ENCODE data around the gene MIPOL1. TPM values are rescaled to one million over a fixed set of nuclear protein-coding genes. Genes with fewer than 3 reads are reported as not detected.

Gene MIPOL1
- total and polyA plus RNA-seq, 2 of the 13 experiments (the other 11 are each of a cell fraction or from before 2014, with no cell fraction given), result 8.6 to 34.2 TPM

DNA sequence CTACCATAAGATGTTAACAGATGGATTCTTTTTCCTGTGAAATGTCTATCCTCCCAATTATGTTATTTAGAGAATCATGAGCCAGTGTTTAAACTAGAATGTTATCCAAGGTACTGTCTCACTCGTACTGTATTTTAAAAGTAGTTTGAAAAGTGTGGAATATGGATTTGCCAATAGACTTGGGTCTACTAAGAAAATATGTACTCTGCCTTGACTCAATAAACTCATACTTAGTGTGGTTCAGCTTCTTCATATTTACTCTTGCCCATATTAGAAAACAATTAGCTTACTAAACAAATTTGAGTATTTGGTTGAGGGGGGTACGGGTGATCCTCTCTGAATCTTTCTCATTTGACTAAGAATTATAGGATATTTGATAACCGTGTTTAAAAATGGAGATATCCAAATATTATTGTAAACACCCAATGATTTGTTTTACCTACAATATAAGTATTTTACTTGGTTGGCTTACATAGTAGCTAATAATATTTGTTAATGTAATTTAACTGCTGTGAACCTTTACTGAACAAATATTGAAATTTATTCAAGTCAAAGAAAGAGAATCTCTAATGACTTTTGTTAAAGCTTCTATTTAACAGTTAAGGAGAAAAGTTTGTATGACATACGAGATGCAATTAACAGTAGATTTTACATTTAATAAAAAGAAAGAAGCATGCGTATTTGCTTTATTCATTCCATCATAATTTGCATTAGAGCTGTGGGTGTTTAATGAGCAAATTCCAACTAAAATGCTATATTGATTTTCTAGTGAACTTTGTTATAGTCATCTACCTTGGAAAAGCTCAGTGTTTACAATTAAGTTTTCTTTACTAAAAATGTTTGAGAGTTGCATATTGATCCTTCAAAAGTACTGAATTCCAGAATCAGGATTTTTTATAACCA, 81.2 kb downstream of the MIPOL1 start (continued):
- TF ChIP-seq FOXA1 (IDR thresholded peaks at IDR 0.05), result peak; percentile 63; the same call in 1 of the 2 replicates
- no peak for TF ChIP-seq FOXA1 (CRISPR knock-in tag; IDR thresholded peaks at IDR 0.05)
- TF ChIP-seq ZNF567 (CRISPR knock-in tag; IDR thresholded peaks at IDR 0.05; ENCODE audit: borderline replicate concordance), result no peak
- no peak for TF ChIP-seq BRD4 (CRISPR knock-in tag; IDR thresholded peaks at IDR 0.05)
- peak; percentile 94 for TF ChIP-seq PRDM15 (CRISPR knock-in tag; IDR thresholded peaks at IDR 0.05)
- TF ChIP-seq NCOA2 (CRISPR knock-in tag; IDR thresholded peaks at IDR 0.05), result peak; percentile 34; the same call in 1 of the 2 replicates
- TF ChIP-seq, protein P1, sequence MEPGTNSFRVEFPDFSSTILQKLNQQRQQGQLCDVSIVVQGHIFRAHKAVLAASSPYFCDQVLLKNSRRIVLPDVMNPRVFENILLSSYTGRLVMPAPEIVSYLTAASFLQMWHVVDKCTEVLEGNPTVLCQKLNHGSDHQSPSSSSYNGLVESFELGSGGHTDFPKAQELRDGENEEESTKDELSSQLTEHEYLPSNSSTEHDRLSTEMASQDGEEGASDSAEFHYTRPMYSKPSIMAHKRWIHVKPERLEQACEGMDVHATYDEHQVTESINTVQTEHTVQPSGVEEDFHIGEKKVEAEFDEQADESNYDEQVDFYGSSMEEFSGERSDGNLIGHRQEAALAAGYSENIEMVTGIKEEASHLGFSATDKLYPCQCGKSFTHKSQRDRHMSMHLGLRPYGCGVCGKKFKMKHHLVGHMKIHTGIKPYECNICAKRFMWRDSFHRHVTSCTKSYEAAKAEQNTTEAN (CRISPR knock-in tag; conservative IDR thresholded peaks at IDR 0.05), result 0 out of 2 replicates have a peak, but pooled peaks have one; percentile 41
- TF ChIP-seq RXRB (CRISPR knock-in tag; IDR thresholded peaks at IDR 0.05; ENCODE audit: borderline replicate concordance), result peak; percentile 59; the same call in 1 of the 2 replicates
- TF ChIP-seq ZNF570 (CRISPR knock-in tag; IDR thresholded peaks at IDR 0.05; ENCODE audit: borderline replicate concordance), result no peak
- TF ChIP-seq, protein P2, sequence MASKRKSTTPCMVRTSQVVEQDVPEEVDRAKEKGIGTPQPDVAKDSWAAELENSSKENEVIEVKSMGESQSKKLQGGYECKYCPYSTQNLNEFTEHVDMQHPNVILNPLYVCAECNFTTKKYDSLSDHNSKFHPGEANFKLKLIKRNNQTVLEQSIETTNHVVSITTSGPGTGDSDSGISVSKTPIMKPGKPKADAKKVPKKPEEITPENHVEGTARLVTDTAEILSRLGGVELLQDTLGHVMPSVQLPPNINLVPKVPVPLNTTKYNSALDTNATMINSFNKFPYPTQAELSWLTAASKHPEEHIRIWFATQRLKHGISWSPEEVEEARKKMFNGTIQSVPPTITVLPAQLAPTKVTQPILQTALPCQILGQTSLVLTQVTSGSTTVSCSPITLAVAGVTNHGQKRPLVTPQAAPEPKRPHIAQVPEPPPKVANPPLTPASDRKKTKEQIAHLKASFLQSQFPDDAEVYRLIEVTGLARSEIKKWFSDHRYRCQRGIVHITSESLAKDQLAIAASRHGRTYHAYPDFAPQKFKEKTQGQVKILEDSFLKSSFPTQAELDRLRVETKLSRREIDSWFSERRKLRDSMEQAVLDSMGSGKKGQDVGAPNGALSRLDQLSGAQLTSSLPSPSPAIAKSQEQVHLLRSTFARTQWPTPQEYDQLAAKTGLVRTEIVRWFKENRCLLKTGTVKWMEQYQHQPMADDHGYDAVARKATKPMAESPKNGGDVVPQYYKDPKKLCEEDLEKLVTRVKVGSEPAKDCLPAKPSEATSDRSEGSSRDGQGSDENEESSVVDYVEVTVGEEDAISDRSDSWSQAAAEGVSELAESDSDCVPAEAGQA (IDR thresholded peaks at IDR 0.05; ENCODE audit: low read depth), result no peak
- TF ChIP-seq, protein P2 (CRISPR knock-in tag; IDR thresholded peaks at IDR 0.05; ENCODE audit: borderline replicate concordance), result peak; percentile 84; the same call in 1 of the 2 replicates
- TF ChIP-seq, protein P3, sequence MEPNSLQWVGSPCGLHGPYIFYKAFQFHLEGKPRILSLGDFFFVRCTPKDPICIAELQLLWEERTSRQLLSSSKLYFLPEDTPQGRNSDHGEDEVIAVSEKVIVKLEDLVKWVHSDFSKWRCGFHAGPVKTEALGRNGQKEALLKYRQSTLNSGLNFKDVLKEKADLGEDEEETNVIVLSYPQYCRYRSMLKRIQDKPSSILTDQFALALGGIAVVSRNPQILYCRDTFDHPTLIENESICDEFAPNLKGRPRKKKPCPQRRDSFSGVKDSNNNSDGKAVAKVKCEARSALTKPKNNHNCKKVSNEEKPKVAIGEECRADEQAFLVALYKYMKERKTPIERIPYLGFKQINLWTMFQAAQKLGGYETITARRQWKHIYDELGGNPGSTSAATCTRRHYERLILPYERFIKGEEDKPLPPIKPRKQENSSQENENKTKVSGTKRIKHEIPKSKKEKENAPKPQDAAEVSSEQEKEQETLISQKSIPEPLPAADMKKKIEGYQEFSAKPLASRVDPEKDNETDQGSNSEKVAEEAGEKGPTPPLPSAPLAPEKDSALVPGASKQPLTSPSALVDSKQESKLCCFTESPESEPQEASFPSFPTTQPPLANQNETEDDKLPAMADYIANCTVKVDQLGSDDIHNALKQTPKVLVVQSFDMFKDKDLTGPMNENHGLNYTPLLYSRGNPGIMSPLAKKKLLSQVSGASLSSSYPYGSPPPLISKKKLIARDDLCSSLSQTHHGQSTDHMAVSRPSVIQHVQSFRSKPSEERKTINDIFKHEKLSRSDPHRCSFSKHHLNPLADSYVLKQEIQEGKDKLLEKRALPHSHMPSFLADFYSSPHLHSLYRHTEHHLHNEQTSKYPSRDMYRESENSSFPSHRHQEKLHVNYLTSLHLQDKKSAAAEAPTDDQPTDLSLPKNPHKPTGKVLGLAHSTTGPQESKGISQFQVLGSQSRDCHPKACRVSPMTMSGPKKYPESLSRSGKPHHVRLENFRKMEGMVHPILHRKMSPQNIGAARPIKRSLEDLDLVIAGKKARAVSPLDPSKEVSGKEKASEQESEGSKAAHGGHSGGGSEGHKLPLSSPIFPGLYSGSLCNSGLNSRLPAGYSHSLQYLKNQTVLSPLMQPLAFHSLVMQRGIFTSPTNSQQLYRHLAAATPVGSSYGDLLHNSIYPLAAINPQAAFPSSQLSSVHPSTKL (CRISPR knock-in tag; IDR thresholded peaks at IDR 0.05), result peak; percentile 75
- TF ChIP-seq JUN (CRISPR knock-in tag; IDR thresholded peaks at IDR 0.05), result no peak
